Measurements from ENCODE around the gene PRKCE. TPM values are rescaled to one million over a fixed set of nuclear protein-coding genes. Genes with fewer than 3 reads are reported as not detected.

The PRKCE gene
- total RNA-seq, 3 donors from 2014 or later (not counting 1 experiment from before 2014, with no cell fraction given) = 35.2 to 42.1 (median 38.6) TPM

DNA sequence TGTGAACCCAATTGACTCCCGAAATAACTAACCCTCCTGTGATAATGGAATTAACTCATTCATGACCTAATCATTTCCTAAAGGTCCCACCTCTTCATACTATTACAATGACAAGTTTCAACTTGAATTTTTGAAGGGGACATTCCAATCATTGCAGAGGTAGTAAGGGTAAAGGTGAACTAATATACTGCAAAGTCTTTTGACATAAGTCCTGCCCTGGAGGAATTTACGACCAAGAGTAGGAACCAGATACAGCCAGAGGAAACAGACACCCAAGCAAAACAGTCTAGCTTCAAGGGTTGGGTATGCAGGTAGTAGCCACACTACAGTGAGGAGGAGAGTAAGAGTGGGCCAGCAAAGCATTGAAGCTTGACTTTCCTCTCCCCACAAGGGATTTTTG lies 39.2 kb upstream of the PRKCE start:
- 100% methylated on average over 1 of the region's 2 CpGs for WGBS (ENCODE audit: insufficient coverage)
- peaks cover 0 to 3% of the 10 kb centered on the region in 2 donors for H3K27me3 Mint-ChIP-seq (ENCODE audit: low read depth in 2 of 2)
- H3K4me3 Mint-ChIP-seq = peak overlapping the region; percentile 97
- H3K9me3 ChIP-seq (ENCODE audit: control insufficient read depth, insufficient read depth, low read length) = no peaks in the 10 kb centered on the region
- ATAC-seq = no peak
- H3K27ac Mint-ChIP-seq = peak overlapping the region; percentile 95 to 96
- peaks cover 18 to 26% of the 10 kb centered on the region in 2 donors for H3K4me1 Mint-ChIP-seq
- no peaks in the 10 kb centered on the region for H3K27me3 ChIP-seq (ENCODE audit: control insufficient read depth, insufficient read depth, low read length)
- no peak overlapping the region for H3K4me3 ChIP-seq (ENCODE audit: low read length)
- no peaks in the 10 kb centered on the region for H3K9me3 Mint-ChIP-seq
- intact Hi-C loops (cut with micrococcal nuclease) = loop anchor here (5.0 kb wide), 1 partner anchor 45 kb away; no protein-coding TSS in a partner anchor
- no peaks in the 10 kb centered on the region for H3K36me3 ChIP-seq (ENCODE audit: control insufficient read depth, insufficient read depth, low read length)
- no peak for TF ChIP-seq CTCF (IDR thresholded peaks at IDR 0.05)
- H3K4me1 ChIP-seq (ENCODE audit: control insufficient read depth, insufficient read depth, low read length) = no peaks in the 10 kb centered on the region
- DNase-seq = peak in 1 of 2 donors; percentile 5
- H3K27ac ChIP-seq (ENCODE audit: low read length) = no peak overlapping the region
- no peaks in the 10 kb centered on the region for H3K36me3 Mint-ChIP-seq

- Mint-ChIP-seq H3K4me1 (peaks cover 18 to 26% of the 10 kb centered on the region in 2 donors), H3K9me3 (no peaks in the 10 kb centered on the region), H3K36me3 (no peaks in the 10 kb centered on the region), H3K4me3 (peak overlapping the region; percentile 47), H3K27me3 (ENCODE audit: low read depth in 2 of 2) (peaks cover 0 to 3% of the 10 kb centered on the region in 2 donors), H3K27ac (peak overlapping the region in 1 of 2 donors; percentile 96)
- H3K4me3 ChIP-seq (ENCODE audit: low read length) = no peak overlapping the region
- H3K27me3 ChIP-seq (ENCODE audit: control insufficient read depth, insufficient read depth, low read length) = no peaks in the 10 kb centered on the region
- no peak for DNase-seq
- WGBS (ENCODE audit: insufficient coverage) = 91% methylated on average over 1 of the region's 2 CpGs
- intact Hi-C loops (cut with micrococcal nuclease) = loop anchor here (5.0 kb wide), 1 partner anchor 45 kb away; no protein-coding TSS in a partner anchor
- no peak overlapping the region for H3K27ac ChIP-seq (ENCODE audit: low read length)
- H3K9me3 ChIP-seq (ENCODE audit: control insufficient read depth, insufficient read depth, low read length) = no peaks in the 10 kb centered on the region
- no peak for ATAC-seq
- no peak for TF ChIP-seq CTCF (IDR thresholded peaks at IDR 0.05)
- no peaks in the 10 kb centered on the region for H3K36me3 ChIP-seq (ENCODE audit: control insufficient read depth, insufficient read depth, low read length)
- no peaks in the 10 kb centered on the region for H3K4me1 ChIP-seq (ENCODE audit: control insufficient read depth, insufficient read depth, low read length)
Measured at GRCh38 chr2:45612731-45613130, 38.7 kb upstream of the PRKCE start.

GRCh38 chr2:45614330-45614729 lies 37.1 kb upstream of the PRKCE start:
- 100% methylated on average over 1 of the region's 1 CpG for WGBS (ENCODE audit: insufficient coverage)
- Mint-ChIP-seq H3K27ac (no peak overlapping the region), H3K27me3 (ENCODE audit: low read depth in 2 of 2) (peaks cover 0 to 5% of the 10 kb centered on the region in 2 donors), H3K4me1 (peaks cover 15 to 22% of the 10 kb centered on the region in 2 donors), H3K36me3 (no peaks in the 10 kb centered on the region), H3K9me3 (no peaks in the 10 kb centered on the region), H3K4me3 (no peak overlapping the region)
- intact Hi-C loops (cut with micrococcal nuclease) = loop anchor here (5.0 kb wide), 1 partner anchor 47 kb away; no protein-coding TSS in a partner anchor
- no peak for DNase-seq
- no peaks in the 10 kb centered on the region for H3K27me3 ChIP-seq (ENCODE audit: control insufficient read depth, insufficient read depth, low read length)
- no peaks in the 10 kb centered on the region for H3K36me3 ChIP-seq (ENCODE audit: control insufficient read depth, insufficient read depth, low read length)
- no peaks in the 10 kb centered on the region for H3K4me1 ChIP-seq (ENCODE audit: control insufficient read depth, insufficient read depth, low read length)
- no peak overlapping the region for H3K4me3 ChIP-seq (ENCODE audit: low read length)
- no peaks in the 10 kb centered on the region for H3K9me3 ChIP-seq (ENCODE audit: control insufficient read depth, insufficient read depth, low read length)
- no peak for TF ChIP-seq CTCF (IDR thresholded peaks at IDR 0.05)
- ATAC-seq = no peak
- H3K27ac ChIP-seq (ENCODE audit: low read length) = no peak overlapping the region

DNA sequence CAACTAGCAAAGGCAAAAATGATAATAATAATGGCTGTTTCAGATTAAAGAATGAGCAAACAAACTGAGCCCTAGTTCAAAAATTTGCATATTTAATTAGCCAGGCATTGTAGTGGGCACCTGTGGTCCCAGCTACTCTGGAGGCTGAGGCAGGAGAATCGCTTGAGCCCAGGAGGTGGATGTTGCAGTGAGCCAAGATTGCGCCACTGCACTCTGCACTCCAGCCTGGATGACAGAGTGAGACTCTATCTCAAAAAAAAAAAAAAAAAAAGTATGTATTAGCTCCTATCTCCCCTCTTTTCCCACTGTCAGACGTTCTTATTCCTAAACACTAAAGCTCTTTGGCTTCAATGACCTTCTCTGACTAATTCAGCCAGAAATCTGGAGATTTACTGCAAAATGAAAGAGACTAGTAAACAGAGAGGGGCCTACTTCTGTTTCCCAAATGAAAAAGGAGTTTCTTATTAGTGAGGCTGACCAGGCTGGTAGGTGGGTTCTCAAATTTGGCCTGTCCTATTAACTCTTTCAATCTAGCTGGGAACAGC lies 36.5 kb upstream of the PRKCE start:
- whole genome bisulfite sequencing (ENCODE audit: insufficient coverage) = 100% methylated on average over 1 of the region's 3 CpGs
- no peak overlapping the region for H3K4me3 ChIP-seq (ENCODE audit: low read length)
- ATAC-seq = no peak
- no peaks in the 10 kb centered on the region for H3K9me3 ChIP-seq (ENCODE audit: control insufficient read depth, insufficient read depth, low read length)
- peaks cover 9 to 16% of the 10 kb centered on the region in 2 donors for H3K4me1 Mint-ChIP-seq
- no peaks in the 10 kb centered on the region for H3K9me3 Mint-ChIP-seq
- DNase-seq = no peak
- TF ChIP-seq CTCF (IDR thresholded peaks at IDR 0.05) = no peak
- H3K27ac ChIP-seq (ENCODE audit: low read length) = no peak overlapping the region
- intact Hi-C loops (cut with micrococcal nuclease) = loop anchor here (5.0 kb wide), 1 partner anchor 48 kb away; no protein-coding TSS in a partner anchor
- no peaks in the 10 kb centered on the region for H3K27me3 ChIP-seq (ENCODE audit: control insufficient read depth, insufficient read depth, low read length)
- no peak overlapping the region for H3K4me3 Mint-ChIP-seq
- peaks cover 0 to 6% of the 10 kb centered on the region in 2 donors for H3K27me3 Mint-ChIP-seq (ENCODE audit: low read depth in 2 of 2)
- no peaks in the 10 kb centered on the region for H3K36me3 Mint-ChIP-seq
- H3K27ac Mint-ChIP-seq = no peak overlapping the region
- no peaks in the 10 kb centered on the region for H3K36me3 ChIP-seq (ENCODE audit: control insufficient read depth, insufficient read depth, low read length)
- no peaks in the 10 kb centered on the region for H3K4me1 ChIP-seq (ENCODE audit: control insufficient read depth, insufficient read depth, low read length)
